ENCODE measurements around the gene ZFHX3.

GRCh38 chr16:72971370-72971769 is 76.6 kb downstream of the ZFHX3 start:
- TF ChIP-seq CTCF (IDR thresholded peaks at IDR 0.05) (no peak), POLR2A (IDR thresholded peaks at IDR 0.05) (no peak)

All from tibial nerve (tissue), 3 donors.